D721Med (cell line): ENCODE data around the gene ZNF440.

ENCODE experiments used
- DNase-seq: peaks from one replicate; pipeline ENCODE4 v3.0.0; 2011; ENCODE audit warnings: low spot score; ENCODE audit not compliant: insufficient read length
- FAIRE-seq: peaks from 2 replicates; lab custom pipeline; 2011; peaks lifted over from hg19 to GRCh38; lab: Jason Lieb, UNC
- TF ChIP-seq, protein P1 (sequence below): IDR thresholded peaks from 2 replicates; pipeline ENCODE4 v1.5.1; 2012; ENCODE audit warnings: mild to moderate bottlenecking, control low read depth; ENCODE audit not compliant: insufficient read depth; ENCODE audit errors: missing control alignments

The ZNF440 gene

DNA sequence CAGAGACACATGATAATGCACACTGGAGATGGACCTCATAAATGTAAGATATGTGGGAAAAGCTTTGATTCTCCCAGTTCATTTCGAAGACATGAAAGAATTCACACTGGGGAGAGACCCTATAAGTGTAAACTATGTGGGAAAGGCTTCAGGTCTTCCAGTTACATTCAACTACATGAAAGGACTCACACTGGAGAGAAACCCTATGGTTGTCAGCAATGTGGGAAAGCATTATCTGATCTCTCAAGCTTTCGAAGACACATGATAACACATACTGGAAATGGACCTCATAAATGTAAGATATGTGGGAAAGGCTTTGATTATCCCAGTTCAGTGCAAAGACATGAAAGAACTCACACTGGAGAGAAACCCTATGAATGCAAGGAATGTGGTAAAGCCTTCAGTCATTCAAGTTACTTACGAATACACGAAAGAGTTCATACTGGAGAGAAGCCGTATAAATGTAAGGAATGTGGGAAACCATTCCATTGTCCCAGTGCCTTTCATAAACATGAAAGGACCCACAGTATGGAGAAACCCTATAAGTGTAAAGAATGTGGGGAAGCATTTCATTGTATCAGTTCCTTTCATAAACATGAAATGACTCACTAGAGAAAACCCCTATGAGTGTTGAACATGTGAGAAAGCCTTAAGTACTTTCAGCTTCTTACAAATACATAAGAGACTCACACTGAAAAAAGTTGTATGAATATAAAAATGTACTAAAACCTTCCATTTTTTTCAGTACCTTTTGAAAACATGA lies 32.6 kb upstream of the ZNF440 start:
- FAIRE-seq (no peak), DNase-seq (no peak)
- TF ChIP-seq, protein P1, sequence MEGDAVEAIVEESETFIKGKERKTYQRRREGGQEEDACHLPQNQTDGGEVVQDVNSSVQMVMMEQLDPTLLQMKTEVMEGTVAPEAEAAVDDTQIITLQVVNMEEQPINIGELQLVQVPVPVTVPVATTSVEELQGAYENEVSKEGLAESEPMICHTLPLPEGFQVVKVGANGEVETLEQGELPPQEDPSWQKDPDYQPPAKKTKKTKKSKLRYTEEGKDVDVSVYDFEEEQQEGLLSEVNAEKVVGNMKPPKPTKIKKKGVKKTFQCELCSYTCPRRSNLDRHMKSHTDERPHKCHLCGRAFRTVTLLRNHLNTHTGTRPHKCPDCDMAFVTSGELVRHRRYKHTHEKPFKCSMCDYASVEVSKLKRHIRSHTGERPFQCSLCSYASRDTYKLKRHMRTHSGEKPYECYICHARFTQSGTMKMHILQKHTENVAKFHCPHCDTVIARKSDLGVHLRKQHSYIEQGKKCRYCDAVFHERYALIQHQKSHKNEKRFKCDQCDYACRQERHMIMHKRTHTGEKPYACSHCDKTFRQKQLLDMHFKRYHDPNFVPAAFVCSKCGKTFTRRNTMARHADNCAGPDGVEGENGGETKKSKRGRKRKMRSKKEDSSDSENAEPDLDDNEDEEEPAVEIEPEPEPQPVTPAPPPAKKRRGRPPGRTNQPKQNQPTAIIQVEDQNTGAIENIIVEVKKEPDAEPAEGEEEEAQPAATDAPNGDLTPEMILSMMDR = no peak

DNA sequence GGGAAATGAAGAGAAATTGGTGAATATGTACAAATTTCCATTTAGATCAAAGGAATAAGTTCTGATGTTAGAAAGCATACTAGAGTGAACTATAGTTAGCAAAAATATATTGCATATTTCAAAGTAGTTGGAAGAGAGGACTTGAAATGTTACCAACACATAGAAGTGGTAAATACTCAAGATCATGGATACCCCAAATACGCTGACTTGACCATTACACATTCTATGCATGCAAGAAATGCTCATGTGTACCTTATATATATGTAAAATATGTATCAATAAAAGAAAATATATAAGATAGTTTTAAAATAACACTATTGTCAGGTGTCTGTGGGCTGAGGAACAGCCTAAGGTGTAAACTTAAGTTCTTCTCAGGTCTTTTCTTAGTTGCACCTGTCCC lies 30.3 kb upstream of the ZNF440 start:
- FAIRE-seq = no peak

DNA sequence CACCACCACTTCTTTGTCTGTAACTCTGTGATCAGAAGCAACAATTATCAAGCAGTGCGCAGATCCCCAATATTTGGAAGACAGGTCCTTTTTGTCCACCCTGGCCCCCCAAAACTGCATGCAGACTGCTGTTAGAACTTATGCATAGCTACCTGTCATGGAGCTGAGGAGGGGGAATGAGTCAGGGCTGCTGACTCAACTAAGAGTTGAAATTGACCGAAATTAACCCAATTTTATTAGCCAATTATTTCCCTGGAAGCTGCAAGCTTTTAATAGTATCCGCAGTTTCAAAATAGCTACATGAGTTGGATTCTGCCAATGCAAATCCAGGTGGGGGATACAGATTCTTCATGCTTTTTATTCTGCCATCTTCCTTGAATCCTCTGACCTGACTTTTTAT lies 29.7 kb upstream of the ZNF440 start:
- TF ChIP-seq, protein P1 = no peak
- no peak for FAIRE-seq

More for the DNA sequence above, 30.3 kb upstream of the ZNF440 start:
- DNase-seq = no peak
- TF ChIP-seq, protein P1 = no peak

DNA sequence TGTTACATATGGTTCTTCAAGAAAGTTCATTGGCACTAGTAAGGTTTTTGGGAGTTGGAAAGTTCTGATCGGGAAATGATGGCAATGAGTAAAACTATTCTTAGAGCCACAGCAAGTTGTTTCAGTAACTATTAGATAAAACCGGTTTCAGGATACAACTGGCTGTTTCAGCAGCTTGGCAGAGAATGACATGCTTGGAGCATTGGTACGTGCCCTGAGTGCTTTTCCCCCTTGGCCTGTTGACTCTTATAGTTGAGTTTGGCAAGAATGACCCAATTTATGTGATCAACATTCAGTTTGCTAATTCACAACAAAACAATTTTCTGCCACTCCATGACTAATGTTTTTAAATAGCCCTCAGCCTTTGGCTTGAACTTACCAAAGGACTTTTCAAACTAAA lies 26.5 kb upstream of the ZNF440 start:
- DNase-seq = no peak
- FAIRE-seq = no peak
- TF ChIP-seq, protein P1 = no peak

More for the DNA sequence above, 29.7 kb upstream of the ZNF440 start:
- no peak for DNase-seq

DNA sequence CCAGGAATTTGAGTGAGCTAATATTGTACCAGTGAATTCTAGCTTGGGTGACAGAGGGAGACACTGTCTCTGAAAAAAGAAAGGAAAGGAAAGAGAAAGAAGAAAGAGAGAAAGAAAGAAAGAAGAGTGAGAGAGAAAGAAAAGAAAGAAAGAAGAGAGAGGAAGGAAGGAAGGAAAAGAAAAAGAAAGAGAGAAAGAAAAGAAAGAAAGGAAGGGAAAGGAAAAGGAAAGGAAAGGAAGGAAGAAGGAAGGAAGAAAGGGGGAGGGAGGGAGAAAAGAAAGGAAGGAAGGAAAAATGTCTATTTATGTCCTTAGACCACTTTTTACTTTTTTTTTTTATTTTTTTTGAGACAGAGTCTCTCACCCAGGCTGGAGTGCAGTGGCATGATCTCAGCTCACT lies 21.1 kb upstream of the ZNF440 start:
- DNase-seq = no peak
- TF ChIP-seq, protein P1 = no peak
- no peak for FAIRE-seq

DNA sequence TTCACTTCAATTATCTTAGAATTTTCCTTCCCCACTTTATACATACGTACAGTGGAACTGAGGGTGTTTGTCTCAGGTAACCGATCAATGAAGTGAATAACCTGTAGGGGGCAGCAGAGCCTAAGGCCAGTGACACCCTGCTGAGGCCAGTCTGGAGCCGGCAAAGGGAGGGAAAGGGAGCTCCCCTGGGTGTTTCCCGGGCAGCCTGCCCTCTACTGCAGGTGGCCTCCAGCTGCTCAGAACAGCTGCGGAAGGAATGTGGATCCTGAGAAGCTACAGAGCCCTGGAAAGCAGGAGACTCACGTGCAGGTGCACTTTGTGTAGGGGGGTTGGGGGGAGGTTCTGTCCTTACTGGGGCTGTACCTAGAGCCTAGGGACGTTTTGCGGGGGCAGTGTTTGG lies 16.6 kb upstream of the ZNF440 start:
- FAIRE-seq (peak; percentile 25), DNase-seq (peak; percentile 41)
- TF ChIP-seq, protein P1 = peak; percentile 89
